Measurements from ENCODE around the gene EFHC1.

GRCh38 chr6:52543262-52543661 is 123.1 kb downstream of the EFHC1 start:
- no peak for TF ChIP-seq EP300 (IDR thresholded peaks at IDR 0.05)
- TF ChIP-seq CTCF (IDR thresholded peaks at IDR 0.05), result no peak
- no peak for TF ChIP-seq POLR2A (IDR thresholded peaks at IDR 0.05)
